Upper lobe of left lung (tissue), 4 donors: ENCODE data around the gene CCDC69.

Source experiments
- EP300 ChIP-seq, 4 donors: sonication (generic); formaldehyde crosslinking; IDR thresholded peaks; one replicate each; pipeline ENCODE4 v1.5.1; 2017; ENCODE audit warnings: antibody characterized with exemption in 4 of 4, control low read depth in 2 of 4
- POLR2A ChIP-seq, 4 donors: fragments of 450-650 bp; IDR thresholded peaks; one replicate each; pipeline ENCODE4 v1.5.1; 2016 to 2017; ENCODE audit warnings: antibody characterized with exemption in 4 of 4, mild to moderate bottlenecking in 2 of 4
- POLR2AphosphoS5 ChIP-seq, 2 donors: sonication (generic); formaldehyde crosslinking; IDR thresholded peaks; one replicate each; pipeline ENCODE4 v1.5.1; 2017; ENCODE audit warnings: antibody characterized with exemption in 2 of 2
- TF ChIP-seq, protein P1 (sequence below), 6 experiments: fragments of 450-650 bp in 4 of 6; fragments of 200-600 bp in 2 of 6; sonication (generic) in 2 of 6; IDR thresholded peaks; one replicate each; pipeline ENCODE4 v1.5.1; 2016 to 2019; ENCODE audit warnings: antibody characterized with exemption in 6 of 6

DNA sequence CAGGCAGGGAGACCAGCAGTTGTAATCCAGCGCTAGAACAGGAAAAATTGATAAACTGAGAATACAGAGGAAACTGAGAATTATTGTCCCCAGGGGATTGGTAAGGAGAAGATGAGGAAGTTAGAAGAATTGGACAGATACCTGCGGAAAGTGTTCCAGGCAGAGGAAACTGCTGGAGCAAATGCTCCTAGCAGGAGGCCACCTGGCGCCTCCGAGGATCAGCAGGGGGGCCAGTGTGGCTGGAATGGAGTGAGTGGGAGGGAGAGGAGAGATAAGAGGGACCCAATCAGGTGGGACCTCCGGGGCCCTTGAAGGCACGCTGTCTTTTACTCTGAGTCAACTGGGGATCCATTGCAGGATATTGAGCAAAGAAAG, 65.6 kb downstream of the CCDC69 start:
- TF ChIP-seq, protein P1, sequence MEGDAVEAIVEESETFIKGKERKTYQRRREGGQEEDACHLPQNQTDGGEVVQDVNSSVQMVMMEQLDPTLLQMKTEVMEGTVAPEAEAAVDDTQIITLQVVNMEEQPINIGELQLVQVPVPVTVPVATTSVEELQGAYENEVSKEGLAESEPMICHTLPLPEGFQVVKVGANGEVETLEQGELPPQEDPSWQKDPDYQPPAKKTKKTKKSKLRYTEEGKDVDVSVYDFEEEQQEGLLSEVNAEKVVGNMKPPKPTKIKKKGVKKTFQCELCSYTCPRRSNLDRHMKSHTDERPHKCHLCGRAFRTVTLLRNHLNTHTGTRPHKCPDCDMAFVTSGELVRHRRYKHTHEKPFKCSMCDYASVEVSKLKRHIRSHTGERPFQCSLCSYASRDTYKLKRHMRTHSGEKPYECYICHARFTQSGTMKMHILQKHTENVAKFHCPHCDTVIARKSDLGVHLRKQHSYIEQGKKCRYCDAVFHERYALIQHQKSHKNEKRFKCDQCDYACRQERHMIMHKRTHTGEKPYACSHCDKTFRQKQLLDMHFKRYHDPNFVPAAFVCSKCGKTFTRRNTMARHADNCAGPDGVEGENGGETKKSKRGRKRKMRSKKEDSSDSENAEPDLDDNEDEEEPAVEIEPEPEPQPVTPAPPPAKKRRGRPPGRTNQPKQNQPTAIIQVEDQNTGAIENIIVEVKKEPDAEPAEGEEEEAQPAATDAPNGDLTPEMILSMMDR (IDR thresholded peaks at IDR 0.05) = no peak
- TF ChIP-seq POLR2AphosphoS5 (IDR thresholded peaks at IDR 0.05) = no peak
- TF ChIP-seq POLR2A (IDR thresholded peaks at IDR 0.05) = no peak
- no peak for TF ChIP-seq EP300 (IDR thresholded peaks at IDR 0.05)
